SJCRH30 (cell line): Measurements from ENCODE around the gene RIMS3. TPM values are rescaled to one million over a fixed set of nuclear protein-coding genes. Genes with fewer than 3 reads are reported as not detected.
"Not testable (repeated sequence)": the region's sequence is repeated elsewhere in the genome, so short reads cannot be mapped to it uniquely, and the experiment has no call there.

Experiments
- DNase-seq, 2 experiments: peaks; one replicate each; pipeline ENCODE4 v3.0.0-alpha.2; 2015 to 2020
- H3K27ac ChIP-seq: fragments of 250-450 bp; sonication (Bioruptor Pico); 2 replicates; pipeline ENCODE4 v1.5.1; 2020; ENCODE audit warnings: mild to moderate bottlenecking, moderate library complexity
- H3K27me3 ChIP-seq: fragments of 250-450 bp; sonication (Bioruptor Pico); 2 replicates; pipeline ENCODE4 v1.5.1; 2020; ENCODE audit warnings: mild to moderate bottlenecking, moderate library complexity
- H3K36me3 ChIP-seq: fragments of 250-450 bp; sonication (Bioruptor Pico); 2 replicates; pipeline ENCODE4 v1.5.1; 2020; ENCODE audit warnings: mild to moderate bottlenecking, moderate library complexity
- H3K4me1 ChIP-seq: fragments of 250-450 bp; sonication (Bioruptor Pico); 2 replicates; pipeline ENCODE4 v1.5.1; 2020; ENCODE audit warnings: mild to moderate bottlenecking, moderate library complexity
- H3K4me3 ChIP-seq: fragments of 250-450 bp; sonication (Bioruptor Pico); 2 replicates; pipeline ENCODE4 v1.5.1; 2020; ENCODE audit warnings: mild to moderate bottlenecking, moderate library complexity
- H3K9me3 ChIP-seq: fragments of 250-450 bp; sonication (Bioruptor Pico); replicated peaks from 2 replicates; pipeline ENCODE4 v1.5.1; 2020; ENCODE audit warnings: mild to moderate bottlenecking, moderate library complexity
- total RNA-seq: library from RNA; depleted of rRNA; stranded (reverse); fragments of >200 nt; shearing (Covaris generic); gene quantifications from 2 replicates; pipeline ENCODE4 v1.2.3, GENCODE V29; 2014; rRNA removed

The RIMS3 gene
- total RNA-seq, 1 experiment from 2014 or later, result 12.7 TPM

DNA sequence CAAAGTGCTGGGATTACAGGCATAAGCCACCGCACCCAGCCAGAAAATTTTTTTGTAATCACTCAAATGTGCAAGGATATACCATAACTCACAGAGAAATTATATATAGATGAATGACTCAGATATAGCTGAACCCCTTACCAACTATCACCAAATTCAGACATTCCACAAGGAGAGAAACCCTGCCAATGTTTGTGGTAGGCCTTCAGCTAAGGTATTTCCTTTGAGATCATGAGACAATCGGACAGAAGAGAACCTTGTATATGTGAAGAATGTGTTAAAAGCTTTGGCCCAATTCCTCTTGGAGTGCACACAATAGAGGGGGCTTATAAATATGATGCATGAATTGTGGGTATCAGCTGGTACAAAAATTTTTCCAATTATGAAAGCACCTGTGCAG is 83.4 kb downstream of the RIMS3 start:
- H3K9me3 ChIP-seq, result no peaks in the 10 kb centered on the region; the same call in 1 of the 2 replicates
- DNase-seq, result no peak
- H3K4me1 ChIP-seq, result peaks cover 3% of the 10 kb centered on the region; the same call in 1 of the 2 replicates
- H3K4me3 ChIP-seq, result no peak overlapping the region
- no peak overlapping the region for H3K27ac ChIP-seq
- H3K27me3 ChIP-seq, result no peaks in the 10 kb centered on the region
- H3K36me3 ChIP-seq, result no peaks in the 10 kb centered on the region

DNA sequence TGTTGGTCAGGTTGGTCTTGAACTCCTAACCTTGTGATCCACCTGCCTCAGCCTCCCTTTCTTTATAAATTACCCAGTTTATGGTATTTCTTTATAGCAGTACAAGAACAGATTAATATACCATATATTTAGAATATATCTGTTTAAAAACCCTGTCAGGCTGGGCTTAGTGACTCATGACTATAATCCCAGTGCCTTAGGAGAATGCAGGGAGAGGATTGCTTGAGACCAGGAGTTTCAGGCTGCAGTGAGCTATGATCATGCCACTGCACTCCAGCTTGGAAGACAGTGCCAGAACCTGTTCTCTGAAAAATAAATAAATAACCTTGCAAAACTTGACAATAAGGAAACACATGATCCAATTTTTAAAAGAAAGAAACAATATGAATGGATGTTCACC is 90.1 kb downstream of the RIMS3 start:
- H3K4me3 ChIP-seq, result no peak overlapping the region
- H3K36me3 ChIP-seq, result no peaks in the 10 kb centered on the region
- no peaks in the 10 kb centered on the region for H3K27me3 ChIP-seq
- H3K9me3 ChIP-seq, result no peaks in the 10 kb centered on the region; the same call in 1 of the 2 replicates
- no peak for DNase-seq
- H3K4me1 ChIP-seq, result no peaks in the 10 kb centered on the region
- H3K27ac ChIP-seq, result no peak overlapping the region

DNA sequence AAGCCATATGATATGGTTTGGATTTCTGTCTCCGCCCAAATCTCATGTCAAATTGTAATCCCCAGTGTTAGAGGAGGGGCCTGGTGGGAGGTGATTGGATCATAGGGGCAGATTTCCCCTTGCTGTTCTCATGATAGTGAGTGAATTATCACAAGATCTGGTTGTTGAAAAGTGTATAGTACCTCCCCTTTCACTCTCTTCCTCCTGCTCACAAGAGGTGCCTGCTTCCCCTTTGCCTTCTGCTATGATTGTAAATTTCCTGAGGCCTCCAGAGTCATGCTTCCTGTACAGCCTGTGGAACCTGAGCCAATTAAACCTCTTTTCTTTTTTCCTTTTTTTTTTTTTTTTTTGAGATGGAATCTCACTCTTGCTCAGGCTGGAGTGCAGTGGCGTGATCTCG is 90.7 kb downstream of the RIMS3 start:
- H3K36me3 ChIP-seq, result not testable (repeated sequence)

More for the DNA sequence above, 90.7 kb downstream of the RIMS3 start:
- not testable (repeated sequence) for H3K4me3 ChIP-seq, DNase-seq, H3K9me3 ChIP-seq, H3K27me3 ChIP-seq, H3K4me1 ChIP-seq, H3K27ac ChIP-seq

Other genes starting within 250 kb of the RIMS3 start
- gene ZFP69B, start 215.2 kb downstream of the RIMS3 start, total RNA-seq, result 6.2 and 8.2 TPM in 2 replicates
- gene ZFP69, start 188.4 kb downstream of the RIMS3 start, total RNA-seq, result 10.5 and 11.7 TPM in 2 replicates
- 22.7 and 25.6 TPM in 2 replicates for gene EXO5, start 156.9 kb downstream of the RIMS3 start, total RNA-seq
- gene ZNF684, start 134.0 kb downstream of the RIMS3 start, total RNA-seq, result 9.6 and 10.5 TPM in 2 replicates
- gene NFYC, start 26.0 kb upstream of the RIMS3 start, total RNA-seq, result 52.8 and 55.6 TPM in 2 replicates
- gene KCNQ4, start 118.1 kb upstream of the RIMS3 start, total RNA-seq, result 0.05 and 0.12 TPM in 2 replicates
- not detected in 2 replicates for gene CITED4, start 196.7 kb upstream of the RIMS3 start, total RNA-seq